AG08395 (cell line): Measurements from ENCODE around the gene CBLN3.
"Not testable (repeated sequence)": the region's sequence is repeated elsewhere in the genome, so short reads cannot be mapped to it uniquely, and the experiment has no call there.

ENCODE experiments used
- DNase-seq: peaks from one replicate; pipeline ENCODE4 v3.0.0; 2012; ENCODE audit warnings: mixed read lengths, low spot score

The CBLN3 gene

DNA sequence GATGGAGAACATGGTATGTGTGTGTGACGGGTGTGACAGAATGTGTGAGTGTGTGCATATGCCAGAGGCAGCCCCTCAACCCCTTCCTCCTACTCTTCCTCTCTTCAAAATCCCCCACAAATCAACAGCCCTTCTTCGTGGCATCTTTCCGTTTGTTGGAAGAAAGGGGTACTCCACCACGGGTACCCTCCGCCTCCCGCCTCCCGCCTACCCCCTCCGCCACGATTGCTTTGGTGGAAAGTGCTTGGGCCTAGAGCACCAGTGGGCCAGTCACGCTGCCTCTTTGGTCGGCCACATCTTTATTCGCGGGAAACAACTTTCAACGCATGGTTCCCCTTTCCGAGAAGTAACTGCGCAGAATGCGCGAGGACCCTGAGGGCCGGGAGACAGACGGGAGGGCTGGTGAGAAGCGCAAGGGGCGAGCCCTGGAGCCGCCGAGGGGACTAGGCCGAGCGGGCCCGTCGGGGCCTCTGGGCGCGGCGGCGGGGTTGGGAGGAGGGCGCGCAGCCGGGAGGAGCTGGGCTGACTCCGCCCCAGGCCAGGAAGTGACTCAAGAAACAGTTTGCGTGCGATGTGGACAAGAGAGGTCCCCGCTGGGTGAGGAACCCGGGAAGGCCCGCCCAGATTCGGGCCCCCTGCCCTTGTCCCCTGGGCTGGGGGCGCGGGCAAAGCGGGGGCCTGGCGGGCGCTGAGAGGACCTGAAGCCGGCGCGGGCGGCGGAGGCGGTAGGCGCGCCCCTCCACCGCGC lies at the start of gene CBLN3, which contains the start of gene KHNYN:
Gene CBLN3, minus strand, starts transcription at position 274 of the 748 bp plus-strand sequence. CDS start 614 bp downstream, outside the sequence.
Gene KHNYN, plus strand, starts transcription at position 560 of the 748 bp plus-strand sequence. CDS start 777 bp downstream, outside the sequence.
- DNase-seq: peak; percentile 95

DNA sequence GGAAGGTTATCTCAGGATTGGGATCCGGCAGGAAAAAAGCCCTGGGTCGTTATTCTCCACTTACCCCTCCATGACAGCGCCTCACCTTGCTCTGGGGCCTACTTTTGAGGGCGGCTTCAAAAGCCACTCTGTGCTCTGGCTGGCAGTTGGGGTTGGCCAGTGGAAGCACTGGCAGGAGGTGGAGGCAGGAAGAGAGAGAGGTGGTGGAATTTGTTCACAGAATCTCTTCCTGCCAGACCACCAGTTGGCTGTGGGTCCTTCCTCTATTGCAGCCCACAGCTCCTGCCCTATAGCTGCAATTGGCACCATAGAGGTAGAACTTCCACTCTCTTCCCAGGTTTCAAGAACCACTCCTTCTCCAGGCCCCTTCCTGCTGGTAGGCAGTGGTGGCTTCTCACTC lies 45.8 kb upstream of the CBLN3 start:
- no peak for DNase-seq

DNA sequence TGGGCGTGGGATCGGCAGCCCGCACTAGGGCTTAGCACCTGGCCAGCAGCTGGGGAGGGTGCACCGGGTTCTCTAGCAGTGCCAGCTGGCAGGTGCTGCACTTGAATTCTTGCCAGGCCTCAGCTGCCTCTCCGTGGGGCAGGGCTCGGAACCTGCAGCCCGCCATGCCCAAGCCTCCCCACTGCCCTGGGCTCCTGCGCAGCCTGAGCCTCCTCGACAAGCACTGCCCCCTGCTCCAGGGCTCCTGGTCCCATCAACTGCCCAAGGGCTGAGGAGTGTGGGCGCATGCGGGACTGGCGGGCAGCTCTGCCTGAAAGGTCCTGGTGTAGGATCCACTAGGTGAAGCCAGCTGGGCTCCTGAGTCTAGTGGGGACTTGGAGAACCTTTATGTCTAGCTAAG lies 43.7 kb upstream of the CBLN3 start:
- DNase-seq: no peak

DNA sequence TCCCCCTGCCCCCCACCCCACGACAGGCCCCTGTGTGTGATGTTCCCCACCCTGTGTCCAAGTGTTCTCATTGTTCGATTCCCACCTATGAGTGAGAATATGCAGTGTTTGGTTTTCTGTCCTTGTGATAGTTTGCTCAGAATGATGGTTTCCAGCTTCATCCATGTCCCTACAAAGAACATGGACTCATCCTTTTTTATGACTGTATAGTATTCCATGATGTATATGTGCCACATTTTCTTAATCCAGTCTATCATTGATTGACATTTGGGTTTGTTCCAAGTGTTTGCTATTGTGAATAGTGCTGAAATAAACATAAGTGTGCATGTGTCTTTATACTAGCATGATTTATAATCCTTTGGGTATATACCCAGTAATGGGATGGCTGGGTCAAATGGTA lies 41.0 kb upstream of the CBLN3 start:
- not testable (repeated sequence) for DNase-seq

DNA sequence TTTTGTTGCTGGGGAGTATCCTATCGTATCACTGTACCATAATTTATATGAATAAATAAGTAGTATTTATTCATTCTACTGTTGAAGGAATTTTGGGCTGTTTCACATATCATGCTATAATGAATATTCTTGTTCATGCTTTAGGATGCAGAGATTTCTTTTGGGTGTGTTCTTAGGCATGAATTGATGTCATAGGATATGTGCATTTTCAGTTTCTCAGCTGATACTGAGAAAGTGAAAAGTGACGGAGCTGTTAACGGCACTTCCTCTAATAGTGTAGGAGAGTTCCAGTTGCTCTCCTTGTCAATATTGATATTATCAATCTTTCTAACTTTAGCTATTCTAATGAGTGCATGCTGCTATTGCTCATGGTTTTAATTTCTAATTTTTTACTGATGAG lies 36.3 kb upstream of the CBLN3 start:
- DNase-seq: no peak

DNA sequence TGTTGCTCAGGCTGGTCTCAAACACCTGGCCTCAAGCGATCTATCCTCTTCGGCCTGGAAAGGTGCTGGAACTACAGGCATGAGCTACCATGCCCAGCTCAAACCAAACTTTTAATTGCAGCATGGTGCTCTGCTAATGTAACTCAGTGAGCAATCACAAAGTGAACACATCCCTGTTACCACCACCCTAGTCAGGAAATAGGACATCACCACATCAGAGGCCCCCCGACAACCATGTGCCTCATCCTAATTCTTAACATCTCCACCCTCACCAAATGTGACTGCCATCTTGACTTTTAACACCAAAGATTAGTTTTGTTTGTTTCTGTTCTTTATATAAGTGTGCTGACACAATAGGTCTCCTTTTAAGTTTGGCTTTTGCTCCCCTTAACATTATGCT lies 35.9 kb upstream of the CBLN3 start:
- DNase-seq: no peak

DNA sequence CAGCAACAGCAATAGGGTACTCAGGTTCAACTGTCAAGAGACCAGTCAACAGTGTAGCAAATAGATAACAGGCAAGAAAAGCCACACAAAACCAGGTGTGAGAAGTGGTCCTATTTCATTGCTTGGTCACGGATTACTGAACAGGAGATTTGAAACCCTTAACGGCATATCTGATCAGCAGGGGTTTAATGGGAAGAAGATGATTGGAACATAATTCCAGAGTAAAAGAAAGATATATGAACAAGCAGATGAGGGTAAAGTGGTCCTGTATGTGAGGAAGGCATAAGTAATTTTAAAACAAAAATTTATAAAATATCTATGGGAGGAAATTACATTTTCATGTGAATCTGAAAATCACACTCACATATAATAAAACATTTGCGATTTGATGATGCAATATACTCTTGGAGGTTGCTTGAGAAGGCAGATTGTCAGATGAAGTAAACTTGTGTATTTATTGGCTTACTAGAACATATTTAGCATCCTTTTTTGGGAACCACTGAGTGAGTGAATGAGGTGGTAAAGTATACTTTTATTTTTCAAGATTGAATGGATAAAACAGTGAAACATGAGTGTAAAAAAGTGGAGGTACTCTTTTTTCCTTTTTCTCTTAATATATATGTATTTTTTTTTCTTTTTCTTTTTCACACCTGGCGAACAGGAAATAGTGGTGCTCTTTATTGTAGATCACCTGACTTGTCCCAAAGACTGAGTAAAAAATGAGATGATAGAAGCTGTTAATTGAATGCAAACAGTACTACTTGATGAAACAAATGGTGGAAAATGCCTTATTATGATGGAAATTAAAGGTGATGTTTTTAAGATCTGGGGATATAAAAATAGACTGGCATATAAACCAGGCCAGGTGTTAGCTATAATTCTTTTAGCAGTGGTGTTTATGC lies 34.7 kb upstream of the CBLN3 start:
- DNase-seq: no peak

DNA sequence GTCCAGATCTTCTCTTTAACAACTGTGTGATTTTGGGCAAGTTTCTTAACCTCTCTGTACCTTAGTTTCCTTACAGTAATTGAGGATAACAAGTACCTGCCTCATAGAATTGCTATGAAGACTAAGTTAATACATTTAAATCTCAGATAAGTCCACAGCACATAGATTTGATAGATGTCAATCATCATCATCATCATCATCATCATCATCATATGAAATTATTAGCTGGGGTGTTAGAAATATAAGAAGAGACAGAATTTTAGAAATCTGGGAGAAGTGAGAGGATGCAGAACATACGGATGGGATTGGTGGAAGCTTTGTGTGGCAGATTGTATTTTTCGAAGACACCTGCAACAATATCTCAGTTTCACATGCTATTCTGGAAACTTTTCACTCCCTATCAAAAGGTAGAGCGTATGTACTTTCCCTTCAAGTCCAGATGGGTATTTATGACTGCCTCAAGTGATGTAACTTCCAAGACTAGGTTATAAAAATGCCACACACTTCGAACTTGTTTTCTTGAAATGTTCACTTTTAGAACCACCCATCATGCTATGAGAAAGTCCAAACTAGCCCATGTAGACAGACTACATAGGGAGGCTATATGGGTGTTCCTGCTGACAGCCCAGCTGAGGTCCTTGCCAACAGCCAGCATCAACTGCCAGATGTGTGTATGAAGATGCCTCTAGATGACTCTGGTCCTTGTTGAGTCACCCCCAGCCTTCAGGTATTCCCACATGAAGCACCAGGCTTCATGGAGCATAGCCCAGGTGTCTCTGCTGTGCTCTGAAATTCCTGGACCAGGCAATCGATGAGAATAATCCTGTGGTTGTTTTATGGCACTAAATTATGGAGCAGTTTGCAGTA lies 33.8 kb upstream of the CBLN3 start:
- no peak for DNase-seq

DNA sequence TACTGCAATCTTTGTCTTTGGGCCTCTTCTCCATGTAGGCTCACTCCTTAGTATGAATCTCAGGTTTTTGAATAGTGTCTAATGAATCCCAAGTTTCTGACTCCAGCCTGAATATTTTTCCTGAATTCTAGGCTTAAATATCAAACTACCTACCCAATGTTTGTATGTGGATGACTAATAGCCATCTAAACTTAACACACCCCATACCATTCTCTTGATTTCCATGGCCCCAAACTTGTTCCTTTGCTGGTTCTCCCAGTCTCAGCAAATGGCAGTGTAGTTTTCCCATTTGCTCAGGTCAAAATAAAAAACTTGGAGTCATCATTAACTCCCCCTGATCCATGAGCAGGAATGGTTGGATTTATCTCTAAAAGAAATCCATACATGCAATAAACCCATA lies 31.9 kb upstream of the CBLN3 start:
- DNase-seq: no peak

DNA sequence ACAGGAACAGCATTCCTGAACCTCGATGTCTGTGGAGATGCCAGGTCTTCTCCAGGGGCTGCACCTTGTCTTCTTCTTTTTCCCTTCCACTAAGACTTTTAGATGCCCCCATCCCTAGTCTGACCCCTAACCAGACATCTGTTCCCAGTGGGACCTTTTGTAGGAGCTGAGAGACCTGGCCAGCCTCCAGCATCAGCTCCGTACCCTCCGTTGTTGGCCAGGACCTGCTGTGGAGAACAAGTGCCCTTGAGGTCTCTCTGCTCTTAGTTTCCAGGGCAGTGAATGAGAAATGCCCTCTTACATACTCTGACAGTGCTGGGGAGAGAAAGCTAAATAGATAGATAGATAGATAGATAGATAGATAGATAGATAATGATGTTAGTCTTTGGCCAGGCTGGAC lies 29.9 kb upstream of the CBLN3 start:
- no peak for DNase-seq

DNA sequence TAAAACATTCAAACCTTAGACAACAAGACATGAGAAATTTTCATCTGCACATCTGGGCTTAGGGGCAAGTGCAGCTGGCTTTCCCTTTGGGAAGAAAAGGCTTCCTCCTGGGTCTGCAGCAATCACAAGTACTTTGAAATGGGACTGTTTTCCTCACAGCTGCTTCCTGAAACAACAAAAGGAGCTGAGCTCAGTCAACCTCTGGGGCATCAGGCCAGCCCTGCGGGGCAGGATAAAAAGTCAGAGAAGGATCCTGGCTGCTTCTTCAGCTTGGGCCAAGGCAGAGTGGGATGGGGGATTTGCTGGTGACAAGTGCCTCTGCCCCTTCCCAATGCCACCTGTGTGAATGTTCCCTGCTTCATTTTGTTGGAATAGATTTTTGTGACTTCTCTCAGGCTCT lies 29.3 kb upstream of the CBLN3 start:
- no peak for DNase-seq

DNA sequence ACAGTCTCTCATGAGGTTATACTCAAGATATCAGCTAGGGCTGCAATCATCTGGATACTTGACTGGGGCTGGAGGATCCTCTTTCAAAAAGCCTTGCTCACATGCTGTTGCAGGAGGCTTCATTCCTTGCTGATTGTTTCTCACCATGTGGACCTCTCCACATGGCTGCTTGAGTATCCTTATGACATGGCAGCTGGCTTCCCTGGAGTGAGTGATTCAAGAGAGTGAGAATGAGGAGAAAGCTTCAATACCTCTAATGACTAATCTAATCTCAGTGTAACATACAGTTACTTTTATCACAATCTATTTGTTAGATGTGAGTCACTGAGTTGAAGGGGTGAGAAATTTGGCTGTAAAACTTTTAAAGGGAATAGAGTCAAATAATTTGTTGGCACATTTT lies 27.5 kb upstream of the CBLN3 start:
- no peak for DNase-seq

DNA sequence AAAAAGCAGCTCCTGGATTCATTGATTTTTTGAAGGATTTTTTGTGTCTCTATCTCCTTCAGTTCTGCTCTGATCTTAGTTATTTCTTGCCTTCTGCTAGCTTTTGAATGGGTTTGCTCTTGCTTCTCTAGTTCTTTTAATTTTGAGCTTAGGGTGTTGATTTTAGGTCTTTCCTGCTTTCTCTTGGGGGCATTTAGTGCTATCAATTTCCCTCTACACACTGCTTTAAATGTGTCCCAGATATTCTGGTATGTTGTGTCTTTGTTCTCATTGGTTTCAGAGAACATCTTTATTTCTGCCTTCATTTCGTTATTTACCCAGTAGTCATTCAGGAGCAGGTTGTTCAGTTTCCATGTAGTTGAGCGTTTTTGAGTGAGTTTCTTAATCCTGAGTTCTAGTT lies 21.4 kb upstream of the CBLN3 start:
- not testable (repeated sequence) for DNase-seq

DNA sequence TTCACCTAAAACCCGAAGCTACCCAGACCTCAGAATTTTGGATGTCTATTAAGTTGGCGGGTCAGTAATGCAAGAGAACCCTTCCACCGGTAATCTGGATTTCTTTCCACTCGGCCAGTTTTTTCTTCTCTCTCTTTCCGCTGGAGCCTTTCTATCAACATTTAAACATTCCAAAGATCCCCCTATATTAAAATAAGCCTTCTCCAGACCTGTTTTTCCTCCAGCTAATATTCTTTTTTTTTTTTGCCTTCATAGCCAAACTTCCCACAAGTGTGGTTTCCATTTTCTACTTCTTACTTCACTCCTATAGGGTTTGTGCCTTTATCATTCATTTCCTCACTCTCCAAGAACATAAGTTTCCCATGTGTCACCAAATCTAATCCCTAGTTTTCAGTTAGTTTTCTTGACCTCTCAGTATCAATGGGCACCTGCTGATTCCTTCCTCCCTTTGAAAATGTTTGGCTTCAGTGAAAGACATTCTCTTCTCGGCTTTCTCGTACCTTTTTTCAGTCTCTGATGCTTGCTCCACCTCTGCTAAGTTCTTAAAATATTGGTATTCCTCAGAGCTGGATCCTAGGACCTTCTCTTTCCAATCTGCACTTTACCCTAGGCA lies 13.7 kb upstream of the CBLN3 start:
- peak; percentile 22 for DNase-seq

DNA sequence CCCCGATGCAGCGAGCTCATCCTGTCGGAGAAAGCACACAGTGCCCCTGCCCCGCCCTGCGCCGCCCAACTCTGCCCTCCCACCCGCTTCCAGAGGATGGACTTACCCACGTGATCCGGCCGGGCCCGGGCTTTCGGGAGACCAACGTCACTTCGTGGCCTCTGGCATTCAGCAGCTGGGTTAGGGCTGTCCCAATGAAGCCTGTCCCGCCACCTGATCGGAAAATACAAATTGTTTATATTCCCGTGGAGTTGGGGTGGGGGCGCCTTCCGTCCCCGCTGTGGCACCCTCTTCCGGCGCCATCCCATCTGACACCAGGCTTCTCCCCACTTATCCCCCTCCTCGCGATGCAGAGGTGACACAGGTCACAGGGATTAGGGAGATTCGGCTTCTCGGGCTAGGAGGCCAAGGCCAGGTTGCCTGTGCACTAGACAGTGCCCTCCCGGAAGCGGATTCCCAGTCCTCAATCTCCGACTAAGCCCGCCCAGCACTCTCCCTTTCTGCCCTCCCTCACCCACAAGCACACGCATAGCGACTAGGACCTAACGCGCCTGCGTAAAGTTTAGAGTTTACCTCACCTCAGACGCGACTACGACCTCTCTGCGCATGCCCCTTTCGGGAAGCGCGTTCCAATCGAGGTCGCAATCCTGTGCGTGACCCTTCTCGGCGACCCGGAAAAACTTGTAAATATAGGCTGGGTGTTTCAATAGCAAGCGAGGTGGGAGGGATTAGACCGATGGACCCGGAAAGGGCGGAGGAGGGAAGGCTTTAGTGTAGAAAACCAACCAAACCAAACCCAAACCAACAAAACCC lies 13.0 kb upstream of the CBLN3 start, which contains the start of gene SDR39U1:
Gene SDR39U1, minus strand, starts transcription at position 537 of the 813 bp plus-strand sequence. Its CDS starts 7 bp downstream, at position 530.
- DNase-seq: peak; percentile 99

DNA sequence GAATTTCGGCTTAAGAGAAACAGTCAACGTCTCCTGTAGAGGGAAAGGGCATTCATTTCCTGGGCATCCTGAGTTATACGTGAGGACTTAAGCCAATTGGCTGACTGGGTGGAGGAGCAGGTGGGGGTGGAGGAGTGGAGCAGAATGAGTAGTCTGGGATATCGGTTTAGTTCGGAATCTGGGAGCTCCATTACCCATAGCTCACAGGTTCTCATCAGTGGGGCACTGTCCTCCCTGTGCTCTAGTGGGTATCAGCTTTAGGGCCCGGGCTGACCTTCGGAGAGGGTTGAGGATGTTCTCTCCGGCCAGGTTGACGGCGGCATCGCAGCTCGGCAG lies 12.4 kb upstream of the CBLN3 start:
- DNase-seq: no peak

DNA sequence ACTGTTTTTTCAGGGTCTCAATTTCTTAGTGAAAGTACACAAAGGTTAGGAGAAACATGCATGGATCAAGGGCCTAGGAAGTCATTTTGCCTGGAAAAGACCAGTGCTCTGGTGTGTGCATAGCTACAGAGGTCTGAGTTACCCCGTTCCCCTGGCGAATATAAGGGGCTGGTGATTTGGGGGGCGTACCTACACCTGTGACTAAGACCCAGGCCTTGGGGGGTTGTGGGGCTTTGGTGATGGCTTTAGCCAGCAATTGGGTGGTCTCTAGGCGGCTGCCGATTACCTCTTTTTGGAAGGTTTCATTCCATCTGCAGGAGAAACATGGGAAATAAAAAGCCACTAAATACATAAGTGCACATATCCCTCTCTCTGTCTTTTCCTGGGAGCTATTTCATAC lies 12.0 kb upstream of the CBLN3 start:
- DNase-seq: no peak

DNA sequence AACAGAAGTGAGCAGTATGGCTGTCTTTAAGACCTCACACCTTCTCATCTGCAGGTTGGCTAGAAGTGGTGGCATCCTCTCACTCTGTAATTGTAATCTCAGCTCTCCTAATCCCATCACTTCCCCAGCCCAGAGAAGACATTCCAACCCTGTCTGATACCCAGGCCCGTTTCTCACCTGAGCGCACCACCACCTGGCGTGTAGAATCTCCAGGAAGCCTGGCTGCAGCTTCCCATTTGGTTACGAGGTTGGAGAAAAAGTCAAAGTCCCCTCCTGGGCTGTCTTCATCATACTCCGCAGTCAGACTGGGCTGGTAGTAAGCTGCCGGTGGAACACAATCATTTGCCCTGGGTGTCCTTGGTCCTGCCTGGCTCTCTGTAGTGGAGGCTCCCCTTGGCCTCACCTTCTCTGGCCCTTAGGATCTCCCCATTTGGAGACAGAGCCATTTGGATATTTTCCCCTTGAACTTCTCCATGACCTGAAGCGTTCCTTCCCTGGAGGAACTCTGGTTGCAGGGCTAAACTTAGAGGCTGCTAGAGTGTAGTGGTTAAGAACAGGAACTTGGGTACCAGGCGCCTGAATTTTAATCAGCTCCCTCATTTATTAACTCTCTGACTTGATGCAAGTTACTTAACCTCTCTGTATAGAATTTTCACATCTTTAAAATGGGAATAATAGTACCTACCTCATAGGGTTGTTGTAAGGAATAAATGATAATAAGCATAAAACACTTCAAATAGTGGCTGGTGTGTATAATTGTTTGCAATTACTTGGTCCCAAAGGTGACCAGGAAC lies 11.3 kb upstream of the CBLN3 start:
- no peak for DNase-seq

DNA sequence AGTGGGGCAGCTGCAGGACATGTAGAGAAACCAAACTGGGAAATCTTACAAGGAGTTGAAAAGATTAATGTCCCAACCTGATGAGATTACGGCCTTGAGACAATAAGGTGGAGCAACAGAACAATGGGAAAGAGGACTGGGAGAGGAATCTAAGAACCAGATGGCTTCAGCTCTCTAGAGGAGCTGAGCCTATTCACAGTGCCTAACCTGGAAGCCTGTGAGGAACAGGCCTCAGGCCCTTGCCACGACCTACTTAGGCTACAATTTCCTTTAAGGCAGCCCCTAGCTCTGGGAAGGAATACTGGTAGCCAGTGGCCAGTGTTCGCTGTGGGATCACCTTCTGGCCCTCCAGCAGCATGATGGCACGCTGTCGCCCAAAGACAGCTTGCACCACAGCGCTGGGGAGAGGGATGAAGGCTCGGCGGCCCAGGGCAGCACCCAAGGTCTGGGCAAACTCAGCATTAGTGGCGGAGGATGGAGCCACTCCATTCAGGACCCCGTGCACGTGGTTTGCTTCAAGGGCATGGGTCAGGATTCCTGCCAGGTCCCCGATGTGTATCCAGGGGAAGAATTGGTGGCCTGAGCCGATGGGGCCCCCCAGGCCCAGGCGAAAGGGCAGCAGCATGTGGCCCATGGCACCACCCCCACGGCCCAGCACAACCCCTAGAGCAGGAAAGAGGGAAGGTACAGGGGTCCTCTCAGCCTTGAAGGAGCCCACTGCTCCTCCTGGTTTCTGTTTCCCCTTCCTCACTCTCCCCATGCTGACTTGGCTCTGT lies 10.6 kb upstream of the CBLN3 start:
- DNase-seq: no peak
